Endodermal cell (in vitro differentiated cells): ENCODE measurements around the gene FASTKD2. TPM values are rescaled to one million over a fixed set of nuclear protein-coding genes. Genes with fewer than 3 reads are reported as not detected.

Experiments
- DNase-seq: peaks from one replicate; pipeline ENCODE4 v3.0.0-alpha.2; 2017
- H3K27ac ChIP-seq: 2 replicates; pipeline ENCODE4 v1.5.1; 2013; ENCODE audit warnings: mild to moderate bottlenecking, low read depth, low read length, moderate library complexity
- H3K27me3 ChIP-seq: 2 replicates; pipeline ENCODE4 v1.6.1; 2013; ENCODE audit warnings: mild to moderate bottlenecking, low read length, moderate library complexity; ENCODE audit not compliant: insufficient read depth, control insufficient read depth, poor library complexity, severe bottlenecking
- H3K36me3 ChIP-seq: 2 replicates; pipeline ENCODE4 v1.7.0; 2013; ENCODE audit warnings: mild to moderate bottlenecking, low read length, moderate library complexity; ENCODE audit not compliant: control insufficient read depth, insufficient read depth
- H3K4me1 ChIP-seq: one replicate; pipeline ENCODE4 v1.7.0; 2013; ENCODE audit warnings: low read length; ENCODE audit not compliant: control insufficient read depth, insufficient read depth
- H3K4me3 ChIP-seq: 2 replicates; pipeline ENCODE4 v1.5.1; 2013; ENCODE audit warnings: mild to moderate bottlenecking, low read length, moderate library complexity
- H3K9ac ChIP-seq: 2 replicates; pipeline ENCODE4 v1.6.1; 2013; ENCODE audit warnings: mild to moderate bottlenecking, low read length, moderate library complexity; ENCODE audit not compliant: poor library complexity, severe bottlenecking; ENCODE audit errors: extremely low read depth
- H3K9me3 ChIP-seq: 2 replicates; pipeline ENCODE4 v1.6.1; 2013; ENCODE audit warnings: mild to moderate bottlenecking, low read length, moderate library complexity; ENCODE audit not compliant: control insufficient read depth
- H3K27ac Mint-ChIP-seq: 2 replicates; pipeline ENCODE4 v1.8.0; 2020; ENCODE audit warnings: mixed read lengths
- H3K27me3 Mint-ChIP-seq: 2 replicates; pipeline ENCODE4 v1.8.0; 2021; ENCODE audit warnings: mild to moderate bottlenecking, mixed read lengths; ENCODE audit not compliant: insufficient read depth
- H3K36me3 Mint-ChIP-seq: 2 replicates; pipeline ENCODE4 v1.8.0; 2020; ENCODE audit warnings: low read depth, mixed read lengths
- H3K4me1 Mint-ChIP-seq: 2 replicates; pipeline ENCODE4 v1.8.0; 2020; ENCODE audit warnings: mixed read lengths
- H3K4me3 Mint-ChIP-seq: 2 replicates; pipeline ENCODE4 v1.8.0; 2020; ENCODE audit warnings: mild to moderate bottlenecking, moderate library complexity, mixed read lengths
- H3K9me3 Mint-ChIP-seq: 2 replicates; pipeline ENCODE4 v1.8.0; 2020; ENCODE audit warnings: mild to moderate bottlenecking, mixed read lengths
- CTCF ChIP-seq: fragments of 200-600 bp; sonication (generic); conservative IDR thresholded peaks from 2 replicates; pipeline ENCODE4 v1.5.0; 2021; ENCODE audit warnings: antibody characterized with exemption, mild to moderate bottlenecking
- WGBS, 2 experiments: methylation state at CpG; one replicate each; pipeline versions ENCODE4 v1.1.5 to v1.1.7; 2013; ENCODE audit warnings: missing lambda C conversion rate in 2 of 2, mixed read lengths in 1 of 2; ENCODE audit not compliant: insufficient coverage in 1 of 2, insufficient read length in 1 of 2; 5-methylcytosine and 5-hydroxymethylcytosine counted together
- long read RNA-seq, 4 experiments: library from polyadenylated mRNA in 2 of 4; library from RNA in 1 of 4; library from capped mRNA in 1 of 4; stranded (forward) in 3 of 4; unstranded in 1 of 4; transcript quantifications; one replicate each; pipeline ENCODE4 v2.0.0, GENCODE V29; 2020 to 2021; ENCODE audit warnings: inconsistent platforms in 1 of 4
- polyA plus RNA-seq, 2 experiments: library from polyadenylated mRNA; stranded (reverse); fragments of 50-300 nt; gene quantifications; one replicate each; pipeline ENCODE4 v1.2.3, GENCODE V29; 2013
- total RNA-seq, 2 donors: library from RNA; stranded (reverse); fragmentation: NEBNext Ultra II Directional in 1 of 2; extraction: Animal tissue kit (Norgen Biotek cat#: 25700) in 1 of 2; gene quantifications; 2 replicates in 1 of 2; 3 replicates in 1 of 2; pipeline ENCODE4 v1.2.1, GENCODE V29; 2021

FASTKD2 gene
- 10 to 100 TPM; 31.3 to 31.6 TPM for total RNA-seq
- polyA plus RNA-seq (2013, experiment 1 of 2): 32.7 TPM
- polyA plus RNA-seq (2013, experiment 2 of 2): 29.8 TPM
- long read RNA-seq, experiment 1, transcript FASTKD2-202 (12 exons, 2,586 nt): major isoform, 8 of 23 reads
- long read RNA-seq, experiment 1, transcript FASTKD2-201 (12 exons, 3,188 nt): minor isoform, 7 of 23 reads
- long read RNA-seq, experiment 1, partial matches to known transcripts: 7 of 23 reads
- long read RNA-seq, experiment 1, other reads (novel, unspliced or antisense): 1 of 23 reads
- long read RNA-seq, experiment 2, transcript FASTKD2-202 (12 exons, 2,586 nt): major isoform, 58 of 111 reads
- long read RNA-seq, experiment 2, transcript FASTKD2-201 (12 exons, 3,188 nt): minor isoform, 32 of 111 reads
- long read RNA-seq, experiment 2, transcript FASTKD2-203 (12 exons, 2,344 nt): minor isoform, 6 of 111 reads
- long read RNA-seq, experiment 2, partial matches to known transcripts: 7 of 111 reads
- long read RNA-seq, experiment 2, other reads (novel, unspliced or antisense): 8 of 111 reads
- long read RNA-seq, experiment 3, transcript FASTKD2-201 (12 exons, 3,188 nt): major isoform, 169 of 375 reads
- long read RNA-seq, experiment 3, transcript FASTKD2-202 (12 exons, 2,586 nt): minor isoform, 163 of 375 reads
- long read RNA-seq, experiment 3, transcript FASTKD2-203 (12 exons, 2,344 nt): minor isoform, 7 of 375 reads
- long read RNA-seq, experiment 3, partial matches to known transcripts: 15 of 375 reads
- long read RNA-seq, experiment 3, other reads (novel, unspliced or antisense): 21 of 375 reads
- long read RNA-seq, experiment 4, transcript FASTKD2-201 (12 exons, 3,188 nt): minor isoform, 19 of 60 reads
- long read RNA-seq, experiment 4, transcript FASTKD2-202 (12 exons, 2,586 nt): major isoform, 30 of 60 reads
- long read RNA-seq, experiment 4, partial matches to known transcripts: 5 of 60 reads
- long read RNA-seq, experiment 4, other reads (novel, unspliced or antisense): 4 of 60 reads

GRCh38 chr2:206765242-206766056, at the start of gene FASTKD2, which contains the start of gene MDH1B:
TSS of gene FASTKD2 (plus strand) at chr2:206765606. CDS start at chr2:206766694, 1,088 bp downstream.
TSS of gene MDH1B (minus strand) at chr2:206765328. CDS start at chr2:206765271, 57 bp downstream.
- H3K27me3 ChIP-seq: peaks cover 27% of the 10 kb centered on the region
- no peaks in the 10 kb centered on the region for H3K4me1 ChIP-seq
- H3K4me3 ChIP-seq: peak within 1 kb of the TSS; percentile 97
- H3K9me3 ChIP-seq: no peaks in the 10 kb centered on the region
- peaks cover 6% of the 10 kb centered on the region for H3K4me1 Mint-ChIP-seq
- peak within 1 kb of the TSS; percentile 91 for H3K4me3 Mint-ChIP-seq
- peaks cover 27% of the 10 kb centered on the region for H3K36me3 Mint-ChIP-seq
- DNase-seq: peak; percentile 93
- H3K9me3 Mint-ChIP-seq: no peaks in the 10 kb centered on the region
- peaks cover 26% of the 10 kb centered on the region for H3K36me3 ChIP-seq
- TF ChIP-seq CTCF: no peak
- 0% methylated on average over 36 to 46 of the region's 46 CpGs for WGBS, 2 experiments
- peak within 1 kb of the TSS; percentile 4 for H3K27ac ChIP-seq
- peaks cover 6% of the 10 kb centered on the region for H3K27me3 Mint-ChIP-seq
- peak within 1 kb of the TSS; percentile 86 for H3K9ac ChIP-seq
- H3K27ac Mint-ChIP-seq: peak within 1 kb of the TSS; percentile 96

- no peaks in the 10 kb centered on the region for H3K36me3 Mint-ChIP-seq
- Histone ChIP-seq H3K27ac (no peak overlapping the region), H3K27me3 (no peaks in the 10 kb centered on the region), H3K9me3 (no peaks in the 10 kb centered on the region), H3K4me1 (no peaks in the 10 kb centered on the region), H3K36me3 (no peaks in the 10 kb centered on the region), H3K4me3 (no peak overlapping the region), H3K9ac (no peak overlapping the region)
- H3K27ac Mint-ChIP-seq: no peak overlapping the region
- DNase-seq: no peak
- no peak overlapping the region for H3K4me3 Mint-ChIP-seq
- H3K4me1 Mint-ChIP-seq: no peaks in the 10 kb centered on the region
- peaks cover 13% of the 10 kb centered on the region for H3K27me3 Mint-ChIP-seq
- TF ChIP-seq CTCF: no peak
- peaks cover 4% of the 10 kb centered on the region for H3K9me3 Mint-ChIP-seq
- 94 to 100% methylated on average over 2 to 3 of the region's 3 CpGs for WGBS, 2 experiments
Observed at GRCh38 chr2:206716623-206717022, 48.8 kb upstream of the FASTKD2 start.

GRCh38 chr2:206718296-206718695, 47.1 kb upstream of the FASTKD2 start, which contains the start of gene DYTN:
TSS of gene DYTN (minus strand) at chr2:206718396. CDS start at chr2:206718279, 117 bp downstream.
- Histone ChIP-seq H3K9me3 (no peaks in the 10 kb centered on the region), H3K36me3 (no peaks in the 10 kb centered on the region), H3K9ac (no peak within 1 kb of the TSS), H3K4me3 (no peak within 1 kb of the TSS), H3K27me3 (no peaks in the 10 kb centered on the region), H3K27ac (no peak within 1 kb of the TSS), H3K4me1 (no peaks in the 10 kb centered on the region)
- H3K27me3 Mint-ChIP-seq: peaks cover 13% of the 10 kb centered on the region
- H3K27ac Mint-ChIP-seq: no peak within 1 kb of the TSS
- H3K4me1 Mint-ChIP-seq: no peaks in the 10 kb centered on the region
- DNase-seq: no peak
- peaks cover 11% of the 10 kb centered on the region for H3K9me3 Mint-ChIP-seq
- H3K4me3 Mint-ChIP-seq: no peak within 1 kb of the TSS
- 71 to 100% methylated on average over 1 of the region's 1 CpG for WGBS, 2 experiments
- H3K36me3 Mint-ChIP-seq: no peaks in the 10 kb centered on the region
- TF ChIP-seq CTCF: no peak
